Medulla oblongata (tissue), 1 donor: Measurements from ENCODE around the gene IKBKG.
"Not testable (repeated sequence)": the region's sequence is repeated elsewhere in the genome, so short reads cannot be mapped to it uniquely, and the experiment has no call there.

ENCODE experiments used
- DNase-seq: peaks from one replicate; pipeline ENCODE4 v3.0.0-alpha.2; 2015; ENCODE audit errors: extremely low spot score

Gene IKBKG, protein sequence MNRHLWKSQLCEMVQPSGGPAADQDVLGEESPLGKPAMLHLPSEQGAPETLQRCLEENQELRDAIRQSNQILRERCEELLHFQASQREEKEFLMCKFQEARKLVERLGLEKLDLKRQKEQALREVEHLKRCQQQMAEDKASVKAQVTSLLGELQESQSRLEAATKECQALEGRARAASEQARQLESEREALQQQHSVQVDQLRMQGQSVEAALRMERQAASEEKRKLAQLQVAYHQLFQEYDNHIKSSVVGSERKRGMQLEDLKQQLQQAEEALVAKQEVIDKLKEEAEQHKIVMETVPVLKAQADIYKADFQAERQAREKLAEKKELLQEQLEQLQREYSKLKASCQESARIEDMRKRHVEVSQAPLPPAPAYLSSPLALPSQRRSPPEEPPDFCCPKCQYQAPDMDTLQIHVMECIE

DNA sequence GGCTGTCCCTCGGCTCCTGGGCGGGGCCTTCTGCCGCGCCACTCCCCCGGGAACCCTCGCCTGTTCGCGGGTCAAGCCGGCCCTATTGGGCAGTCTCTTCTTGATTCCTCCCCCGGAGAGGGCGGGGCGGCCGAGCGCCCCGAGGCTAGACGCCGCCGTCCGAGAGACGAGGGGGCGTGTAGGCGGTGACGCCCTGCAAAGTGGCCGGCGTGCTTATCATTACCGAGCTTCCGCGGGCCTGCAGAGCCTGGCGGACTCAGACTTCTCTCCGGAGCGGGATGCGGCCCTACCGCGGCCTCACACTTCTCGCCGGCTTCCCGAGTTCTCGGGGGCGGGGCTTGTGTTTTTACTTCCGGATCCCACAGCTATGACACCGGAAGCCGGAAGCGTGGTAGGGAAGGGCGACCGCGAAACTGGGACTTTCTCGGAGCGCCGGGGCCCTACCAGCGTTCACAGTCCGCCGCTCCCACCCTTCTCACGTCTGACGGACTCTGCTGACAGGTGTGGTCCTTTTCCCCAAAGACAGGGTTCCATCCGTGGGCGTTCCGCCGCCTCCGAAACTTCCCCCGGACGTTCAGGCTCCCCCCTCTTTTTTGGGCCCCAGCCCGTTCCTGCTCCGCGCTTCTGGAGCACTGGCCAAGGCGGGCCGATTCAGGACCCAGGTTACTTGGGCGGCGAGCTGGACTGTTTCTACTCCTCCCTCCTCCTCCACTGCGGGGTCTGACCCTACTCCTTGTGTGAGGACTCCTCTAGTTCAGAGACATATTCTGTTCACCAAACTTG, at the start of gene IKBKG:
IKBKG (plus strand) TSS at position 376 of the 783 bp plus-strand sequence. CDS start 4,383 bp downstream, outside the sequence.
- DNase-seq = peak; percentile 92

DNA sequence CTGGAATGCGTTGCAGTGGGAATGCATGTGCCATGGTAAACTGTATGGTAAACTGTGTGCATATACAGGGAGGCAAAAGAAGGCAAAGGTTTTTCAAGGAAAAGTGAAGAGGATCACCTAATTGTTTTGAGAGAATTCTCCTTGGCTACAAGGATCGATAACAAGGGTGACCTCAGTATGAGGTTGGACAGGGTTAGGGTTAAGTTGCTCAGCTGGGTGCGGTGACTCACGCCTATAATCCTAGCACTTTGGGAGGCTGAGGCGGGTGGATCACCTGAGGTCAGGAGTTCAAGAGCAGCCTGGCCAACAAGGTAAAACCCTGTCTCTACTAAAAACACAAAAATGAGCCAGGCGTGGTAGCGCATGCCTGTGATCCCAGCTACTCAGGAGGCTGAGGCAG, 46.0 kb upstream of the IKBKG start:
- DNase-seq = not testable (repeated sequence)

DNA sequence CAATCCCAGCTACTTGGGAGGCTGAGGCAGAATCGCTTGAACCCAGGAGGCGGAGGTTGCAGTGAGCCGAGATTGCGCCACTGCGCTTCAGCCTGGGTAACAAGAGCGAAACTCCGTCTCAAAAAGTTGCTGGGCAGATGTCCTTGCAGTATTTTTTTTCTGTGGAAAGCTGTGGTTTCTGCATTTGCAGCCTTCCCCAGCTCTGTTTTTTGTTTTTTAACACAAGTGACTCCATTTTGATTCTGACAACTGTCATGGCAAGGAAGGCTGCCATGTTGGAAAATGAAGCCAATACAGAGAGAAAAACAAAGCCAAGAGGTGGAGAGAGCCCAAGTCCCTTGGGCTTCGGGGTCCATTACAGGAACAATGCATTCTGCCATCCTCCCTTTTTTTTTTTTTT, 45.3 kb upstream of the IKBKG start:
- DNase-seq = no peak

DNA sequence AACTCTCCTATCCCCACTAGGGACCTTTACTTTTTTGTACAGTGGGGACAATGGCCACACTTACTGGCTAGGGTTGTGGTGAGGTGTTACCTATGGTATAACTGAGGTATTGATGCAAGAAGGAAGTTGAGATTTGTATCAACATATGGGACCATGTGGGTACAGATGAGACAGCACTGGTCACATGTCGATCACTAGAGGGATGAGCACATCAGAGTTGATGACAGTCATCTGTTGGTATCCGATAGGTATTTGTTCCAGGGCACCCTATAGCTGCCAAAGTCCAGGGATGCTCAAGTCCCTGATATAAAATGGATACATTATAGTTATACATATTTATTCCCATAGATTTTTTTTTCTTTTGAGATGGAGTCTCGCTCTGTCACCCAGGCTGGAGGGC, 44.4 kb upstream of the IKBKG start:
- DNase-seq = no peak

DNA sequence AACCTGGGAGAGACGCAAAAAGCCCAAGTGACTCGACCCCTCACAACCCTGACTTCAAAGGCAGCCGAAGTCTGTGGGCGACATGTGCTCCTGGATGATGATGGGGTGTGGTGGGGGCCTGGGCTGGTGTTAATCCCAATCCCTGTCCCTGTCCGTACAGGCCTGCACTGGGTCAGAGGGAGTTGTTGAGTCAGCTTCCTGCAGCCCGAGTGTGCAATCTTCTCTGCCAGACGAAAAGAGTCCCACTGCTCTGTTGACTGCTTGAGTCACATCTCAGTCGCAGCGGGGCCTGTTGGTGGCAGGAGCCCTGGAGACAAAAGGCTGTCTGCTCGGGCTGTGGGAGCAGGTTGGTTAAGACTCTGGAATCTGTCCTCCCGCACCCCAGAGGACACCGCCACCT, 41.7 kb upstream of the IKBKG start:
- no peak for DNase-seq

DNA sequence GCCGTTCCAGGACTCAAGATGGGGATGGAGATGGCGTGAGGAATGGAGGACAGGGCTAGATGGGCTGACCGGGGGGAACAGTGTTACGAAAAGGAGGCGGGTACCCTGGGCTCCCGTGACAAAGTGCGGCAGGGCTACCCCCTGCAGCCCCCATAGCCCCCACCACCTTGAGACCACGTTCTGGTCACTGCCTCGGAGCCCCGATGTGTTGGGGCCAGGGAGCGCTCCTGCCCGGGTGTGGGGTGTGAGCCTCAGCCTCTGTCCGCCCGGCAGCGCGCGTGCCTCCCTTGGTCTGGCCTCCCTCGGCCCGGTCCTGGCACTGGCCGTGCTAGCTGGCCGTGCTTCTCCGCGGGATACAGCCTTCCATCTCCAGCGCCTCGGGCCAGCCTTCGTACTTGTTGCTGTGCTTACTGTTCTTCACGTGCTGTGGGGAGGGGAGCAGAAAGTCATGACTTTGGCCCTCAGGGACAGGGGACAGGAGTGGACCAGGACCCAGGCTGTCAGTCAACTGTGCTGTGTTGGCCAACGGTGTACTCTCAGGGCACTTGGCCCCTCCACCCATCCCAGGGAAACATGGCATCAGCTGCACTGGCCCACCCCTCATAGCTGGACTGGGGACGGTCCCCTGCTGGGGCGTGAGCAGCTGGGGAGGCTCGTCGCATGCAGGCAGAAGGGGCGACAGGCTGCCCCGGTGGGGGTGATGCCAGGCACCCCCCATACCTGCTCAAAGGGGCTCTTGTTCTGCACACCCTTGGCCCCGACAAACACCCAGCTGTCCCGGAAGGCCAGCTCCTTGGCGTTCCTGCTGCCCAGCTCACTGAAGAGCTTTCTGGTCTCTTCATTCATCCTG, 40.7 kb upstream of the IKBKG start:
- no peak for DNase-seq

DNA sequence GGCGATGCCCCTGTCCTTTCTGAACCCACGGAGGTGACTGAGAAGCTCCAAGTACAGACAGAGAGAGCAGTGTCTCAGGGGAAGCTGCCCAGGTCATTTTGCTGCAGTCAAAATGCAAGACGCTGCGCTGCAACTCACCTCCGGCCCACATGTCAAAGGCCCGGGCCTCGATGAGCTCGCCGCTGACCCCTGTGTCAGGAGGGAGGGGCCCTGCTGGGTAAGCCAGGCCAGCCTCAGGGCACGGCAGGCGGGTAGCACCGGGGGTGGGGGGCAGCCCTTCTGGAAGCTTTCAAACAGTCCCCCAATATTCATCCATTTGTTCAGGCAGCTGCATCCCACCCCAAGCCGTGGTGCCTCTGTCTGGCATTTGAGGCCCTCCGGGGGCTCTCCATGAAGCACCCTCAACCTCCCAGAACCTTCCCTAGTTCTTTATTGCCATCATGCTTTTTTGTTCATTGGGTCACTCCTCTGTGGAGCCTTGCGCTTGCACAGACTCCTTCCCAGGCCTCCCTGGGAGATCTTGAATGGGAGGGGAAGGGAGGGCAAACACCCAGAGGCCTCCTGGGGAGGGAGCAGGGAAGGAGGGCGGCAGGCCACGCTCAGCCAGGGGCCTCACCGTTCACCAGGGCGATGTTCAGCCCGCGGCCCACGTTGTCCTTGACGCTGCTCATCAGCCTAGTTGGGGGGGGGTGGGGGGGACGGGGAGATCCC, 39.6 kb upstream of the IKBKG start:
- no peak for DNase-seq

DNA sequence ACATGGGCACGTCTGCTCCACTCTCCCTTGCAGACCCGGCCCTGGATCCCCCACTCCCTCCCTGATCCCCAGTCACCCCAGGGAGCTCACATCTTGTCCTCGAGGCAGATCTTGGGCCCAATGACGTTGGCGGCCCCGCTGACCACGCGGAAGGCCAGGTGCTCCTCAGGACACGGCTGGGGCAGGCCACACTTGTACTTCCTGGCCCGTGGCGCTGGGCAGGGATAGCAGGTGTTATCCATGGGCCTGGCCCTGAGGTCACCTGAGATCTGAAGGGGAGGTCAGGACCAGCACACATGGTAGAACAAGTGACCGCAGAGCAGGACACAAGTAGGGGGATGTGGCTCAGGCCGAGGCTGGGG, 39.1 kb upstream of the IKBKG start:
- no peak for DNase-seq

DNA sequence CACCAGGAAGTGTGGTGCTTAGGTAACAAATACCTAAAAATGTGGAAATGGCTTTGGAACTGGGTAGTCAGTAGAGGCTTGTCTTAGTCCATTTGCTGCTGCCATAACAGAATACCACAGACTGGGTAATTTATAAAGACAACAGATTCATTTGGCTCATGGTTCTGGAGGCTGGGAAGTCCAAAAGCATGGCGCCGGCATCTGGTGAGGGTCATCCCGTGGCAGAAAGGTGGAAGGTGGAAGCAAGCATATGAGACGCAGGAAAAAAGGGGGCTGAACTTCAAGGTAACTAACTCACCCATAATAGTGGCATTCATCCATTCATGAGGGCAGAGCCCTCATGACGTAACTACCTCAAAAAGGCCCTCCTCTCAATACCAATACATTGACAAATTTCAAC, 38.0 kb upstream of the IKBKG start:
- no peak for DNase-seq

DNA sequence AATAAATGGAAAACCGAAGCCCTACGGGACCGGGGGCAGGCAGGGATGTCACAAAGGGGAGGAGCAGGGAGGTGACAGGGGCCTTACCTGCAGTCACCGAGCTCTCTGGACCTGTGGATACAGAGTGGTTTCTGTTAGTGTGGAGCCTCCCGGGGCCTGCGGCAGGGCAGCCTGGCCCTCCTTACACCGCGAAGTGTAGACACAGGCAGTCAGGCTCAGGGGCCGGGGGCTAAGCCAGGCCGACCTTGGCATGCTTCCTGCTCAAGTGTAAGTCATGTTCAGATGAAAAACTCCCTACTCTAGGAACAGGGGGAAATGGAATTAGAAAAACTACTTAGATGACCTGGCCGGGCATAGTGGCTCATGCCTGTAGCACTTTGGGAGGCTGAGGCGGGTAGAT, 35.7 kb upstream of the IKBKG start:
- DNase-seq = no peak

DNA sequence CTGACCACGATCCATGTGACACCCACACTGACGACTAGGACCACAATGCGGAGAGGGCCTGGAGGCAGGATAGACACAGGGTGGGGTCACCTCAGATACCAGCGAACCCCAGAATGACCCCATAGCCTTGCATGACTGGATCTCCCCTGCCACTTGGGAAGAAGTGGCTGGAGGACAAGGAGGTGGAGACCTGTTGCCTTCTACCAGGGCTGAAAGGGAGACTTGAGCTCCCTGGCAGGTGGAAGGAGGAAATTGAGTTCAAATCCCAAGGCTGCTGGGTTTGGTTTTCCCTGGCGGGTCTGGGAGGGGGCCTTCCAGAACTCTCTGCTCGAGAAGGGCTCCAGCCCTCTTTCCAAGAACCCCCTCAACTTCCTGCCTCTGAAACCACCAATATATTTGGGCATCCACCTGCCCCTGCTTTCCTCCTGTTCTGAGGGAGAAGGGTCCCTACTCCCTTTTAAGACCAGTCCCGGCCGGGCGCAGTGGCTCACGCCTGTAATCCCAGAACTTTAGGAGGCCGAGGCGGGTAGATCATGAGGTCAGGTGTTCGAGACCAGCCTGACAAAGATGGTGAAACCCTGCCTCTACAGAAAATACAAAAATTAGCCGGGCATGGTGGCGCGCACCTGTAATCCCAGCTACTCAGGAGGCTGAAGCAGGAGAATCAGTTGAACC, 34.4 kb upstream of the IKBKG start:
- DNase-seq = no peak

DNA sequence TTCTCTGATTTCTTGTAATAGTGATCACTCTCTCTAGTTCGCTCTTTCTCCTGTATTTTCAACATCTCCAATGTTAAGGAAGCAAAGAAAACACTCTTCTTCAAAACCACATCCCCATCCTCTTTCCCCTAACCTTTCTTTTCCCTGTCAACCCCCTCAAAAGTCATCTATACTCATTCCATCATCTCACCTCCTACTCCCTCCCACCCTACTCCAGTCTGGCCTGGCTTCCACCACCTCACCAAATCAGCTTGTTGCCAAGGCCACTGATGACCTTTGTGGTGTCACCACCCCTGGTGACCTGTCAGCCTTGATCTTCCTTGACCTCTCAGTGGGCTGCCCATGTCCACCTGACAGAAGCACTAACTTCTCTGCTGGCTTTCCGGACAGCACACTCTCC, 33.7 kb upstream of the IKBKG start:
- no peak for DNase-seq

DNA sequence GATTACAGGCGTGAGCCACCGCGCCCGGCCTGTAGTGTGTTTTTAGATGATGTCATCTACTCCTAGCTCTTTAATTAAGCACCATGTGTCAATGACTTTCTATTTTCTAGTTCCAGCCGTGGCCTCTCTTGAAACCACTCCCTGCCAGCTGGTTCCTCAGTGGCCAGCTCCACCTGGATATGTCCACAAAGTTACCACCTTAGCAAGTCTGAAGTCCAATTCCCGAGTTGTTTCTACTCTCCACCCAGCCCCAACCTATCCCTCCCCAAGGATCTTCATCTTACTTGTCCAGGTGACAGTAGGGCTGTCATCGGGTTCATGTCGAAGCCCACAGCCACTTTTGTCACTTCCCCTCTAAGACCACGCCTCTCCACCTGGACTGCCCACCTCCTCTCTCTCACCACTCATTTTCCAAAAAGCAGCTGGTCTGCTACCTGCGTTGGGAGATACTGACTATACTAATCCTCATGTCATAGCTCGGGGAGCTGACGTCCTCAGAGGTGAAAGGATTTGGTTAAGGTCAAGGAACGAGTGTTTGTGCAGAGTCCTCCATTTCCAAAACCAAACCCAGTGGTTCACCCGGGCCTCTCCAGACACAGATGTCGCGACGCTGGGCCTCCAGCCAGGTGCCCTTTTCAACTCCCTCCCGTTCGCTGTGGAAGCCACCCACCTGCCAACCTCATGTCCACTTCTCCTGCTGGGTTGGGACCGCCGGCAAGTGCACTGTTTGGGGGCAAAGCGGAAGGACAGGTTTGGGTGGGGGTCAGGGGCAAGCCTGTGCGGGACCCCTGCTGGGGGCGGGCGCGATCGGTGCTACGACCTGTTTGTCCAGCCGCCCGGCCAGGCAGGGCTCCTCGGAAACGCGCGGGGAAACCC, 32.1 kb upstream of the IKBKG start:
- no peak for DNase-seq

DNA sequence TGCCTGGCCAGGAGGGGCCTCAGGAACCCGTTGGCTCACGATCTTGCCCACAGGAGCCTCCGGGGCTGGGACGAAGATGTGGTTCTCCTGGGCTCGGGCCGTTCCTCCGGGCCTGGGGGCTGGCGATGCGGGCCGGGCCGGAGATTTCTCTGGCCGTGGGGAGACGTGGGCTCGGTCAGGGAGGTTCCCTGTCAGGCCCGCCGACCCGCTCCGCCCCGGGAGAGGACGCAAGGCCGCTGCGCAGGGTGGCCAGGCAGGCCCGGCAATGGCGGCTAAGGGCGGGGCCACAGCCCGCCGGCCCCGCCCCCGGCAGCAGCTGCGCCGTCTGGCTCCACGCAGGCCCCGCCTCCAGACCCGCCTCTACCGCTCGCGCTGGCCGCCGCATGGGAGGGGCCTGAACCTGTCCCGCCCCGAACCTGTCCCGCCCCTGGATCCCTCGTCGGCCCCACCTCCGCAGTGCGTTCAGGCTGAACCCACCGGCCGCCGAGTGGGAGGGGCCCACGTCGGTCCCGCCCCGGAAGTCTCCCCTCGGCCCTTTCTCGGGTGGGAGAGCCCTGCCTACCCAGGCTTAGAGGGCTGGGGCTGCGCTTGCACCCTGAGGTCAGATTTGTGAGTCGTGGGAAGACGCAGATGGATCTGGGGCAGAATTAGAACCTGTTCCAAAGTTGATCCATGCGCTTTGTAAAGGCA, 31.3 kb upstream of the IKBKG start, which contains the start of gene FAM3A:
FAM3A (minus strand) TSS at position 267 of the 690 bp plus-strand sequence. CDS start 460 bp downstream, outside the sequence.
- DNase-seq = peak; percentile 90

DNA sequence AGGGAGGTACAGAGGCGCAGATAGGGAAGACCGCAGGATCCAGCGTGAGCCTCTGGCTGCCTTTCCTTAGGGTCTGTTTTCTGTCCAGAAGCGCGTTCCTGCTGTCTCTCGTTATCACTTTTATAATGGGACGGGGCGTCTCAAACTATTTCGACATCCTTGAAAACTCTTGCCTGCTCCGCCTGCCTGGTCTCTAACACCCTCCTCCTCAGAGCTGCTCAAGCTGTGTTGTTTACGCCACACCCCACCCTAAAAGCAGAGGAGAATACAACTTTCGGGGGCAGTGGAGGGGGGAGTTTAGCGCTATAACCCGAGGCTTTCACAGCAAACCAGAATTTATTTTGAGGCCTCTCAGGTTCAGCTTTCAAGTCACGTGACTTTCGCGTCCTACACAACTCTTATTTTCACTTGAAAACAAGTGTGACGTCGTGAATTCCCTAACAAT, 30.7 kb upstream of the IKBKG start:
- peak; percentile 74 for DNase-seq

DNA sequence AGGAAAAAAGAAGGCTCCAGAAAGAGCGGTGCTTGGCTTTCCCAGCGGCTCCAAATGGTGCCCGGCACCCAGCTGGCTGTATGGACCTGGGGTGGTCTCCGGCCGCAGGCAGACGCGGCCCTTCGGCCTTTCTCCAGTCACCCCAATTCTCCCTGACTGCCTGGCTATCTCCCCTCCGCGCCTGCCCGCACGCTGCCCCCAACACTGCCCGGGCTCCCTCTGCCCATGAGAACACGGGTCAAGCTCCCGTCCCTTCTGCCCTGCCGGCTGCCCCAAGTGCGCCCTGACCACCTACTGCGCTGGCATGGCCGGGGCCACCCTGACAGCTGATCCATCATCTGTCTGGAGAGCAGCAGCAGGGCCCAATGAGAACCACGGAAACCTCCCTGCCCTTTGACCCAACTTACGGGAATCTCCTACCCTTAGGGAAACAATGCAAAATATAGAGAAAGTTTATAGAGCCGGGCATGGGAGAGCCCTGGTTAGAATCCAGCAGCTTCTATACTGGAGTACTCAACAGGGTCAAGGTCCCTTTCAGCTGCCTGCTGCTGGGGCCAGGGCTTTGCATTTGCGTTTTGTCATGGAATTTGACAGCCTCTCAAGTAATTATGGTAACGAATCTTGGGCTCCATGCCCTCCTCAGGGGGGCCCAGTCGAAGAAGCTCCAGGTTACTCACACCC, 30.2 kb upstream of the IKBKG start:
- no peak for DNase-seq

DNA sequence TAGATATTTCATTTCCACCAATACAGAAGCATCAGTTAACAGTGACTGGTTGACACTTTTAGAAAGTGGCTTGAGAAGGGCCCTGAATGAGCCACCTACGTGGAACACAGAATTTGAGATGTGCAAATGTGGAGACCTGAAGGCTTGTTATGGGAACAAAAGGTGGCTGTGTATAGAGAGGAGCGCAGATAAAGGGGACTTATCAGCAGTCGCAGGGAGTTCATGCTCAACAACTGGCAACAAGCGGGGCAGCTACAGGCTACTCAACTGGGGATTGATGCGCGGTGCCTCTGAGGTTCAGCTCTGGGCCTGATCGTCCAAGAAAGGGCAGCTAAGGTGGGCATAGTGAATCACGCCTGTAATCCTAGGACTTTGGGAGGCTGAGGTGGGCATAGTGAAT, 28.0 kb upstream of the IKBKG start:
- no peak for DNase-seq
